Activated naive CD8-positive, alpha-beta T cell treated with anti-CD3 and anti-CD28 coated beads, Interleukin-2, amount 50 U/mL, for 16 hours (primary cell): ENCODE results near the gene FA2H.
"Not testable (repeated sequence)": the region's sequence is repeated elsewhere in the genome, so short reads cannot be mapped to it uniquely, and the experiment has no call there.

Experiments used
- DNase-seq: peaks from one replicate; pipeline ENCODE4 v3.0.0-alpha.2; 2020; ENCODE audit warnings: low read depth, low spot score

Gene FA2H

DNA sequence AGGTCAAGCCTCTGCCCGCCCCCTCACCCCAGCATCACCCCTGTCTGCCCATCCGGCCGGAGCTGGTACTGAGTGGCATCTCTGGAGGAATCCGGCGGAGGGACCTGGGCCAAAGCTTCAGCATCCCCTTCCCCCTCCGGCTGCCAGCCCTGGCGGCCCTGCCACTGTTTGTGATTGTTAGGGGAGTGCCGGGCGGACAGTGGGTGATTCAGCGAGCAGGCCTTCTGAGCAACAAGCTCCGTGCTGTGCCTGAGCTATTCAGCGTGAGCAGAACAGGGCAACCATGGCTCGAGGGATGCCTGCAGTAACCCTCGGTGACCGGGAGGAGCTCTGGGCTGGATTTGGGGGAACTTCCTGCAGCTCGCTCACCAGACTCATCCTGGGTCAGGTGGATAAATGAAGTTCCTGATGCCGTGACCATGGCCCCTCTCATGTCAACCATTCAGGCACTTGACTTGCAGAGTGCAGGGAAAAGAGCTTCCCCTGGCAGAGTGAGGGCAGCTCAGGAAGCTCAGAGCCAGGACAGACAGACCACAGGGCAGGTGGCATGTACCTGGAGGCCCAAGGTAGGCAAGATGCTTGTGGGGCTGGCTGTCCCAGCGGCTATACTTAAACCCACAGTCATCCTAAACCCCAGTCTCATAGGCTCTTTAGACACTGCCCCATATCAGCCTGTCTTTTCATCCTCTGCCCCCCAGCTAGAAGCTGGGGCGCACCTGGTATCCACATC is 49.6 kb downstream of the FA2H start:
- no peak for DNase-seq

DNA sequence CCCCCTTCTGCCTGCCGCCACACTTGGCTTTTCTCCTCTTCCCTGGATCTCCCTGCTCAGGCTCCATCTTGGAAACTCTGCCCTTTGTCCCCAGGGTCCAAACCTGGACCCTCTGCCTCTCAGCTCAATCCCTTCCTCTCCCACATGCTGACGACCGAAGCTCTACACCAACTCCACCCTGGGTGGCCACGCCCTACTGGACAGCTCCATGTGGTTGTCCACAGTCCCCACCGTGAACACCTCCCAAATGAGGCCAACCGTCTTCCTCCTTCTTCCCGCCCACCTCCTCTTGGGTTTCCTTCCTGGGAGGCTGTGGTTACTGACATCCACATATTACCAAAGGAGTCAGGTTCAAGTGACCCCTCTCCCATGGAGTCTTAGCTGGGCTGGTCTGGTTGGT is 51.4 kb downstream of the FA2H start:
- no peak for DNase-seq

DNA sequence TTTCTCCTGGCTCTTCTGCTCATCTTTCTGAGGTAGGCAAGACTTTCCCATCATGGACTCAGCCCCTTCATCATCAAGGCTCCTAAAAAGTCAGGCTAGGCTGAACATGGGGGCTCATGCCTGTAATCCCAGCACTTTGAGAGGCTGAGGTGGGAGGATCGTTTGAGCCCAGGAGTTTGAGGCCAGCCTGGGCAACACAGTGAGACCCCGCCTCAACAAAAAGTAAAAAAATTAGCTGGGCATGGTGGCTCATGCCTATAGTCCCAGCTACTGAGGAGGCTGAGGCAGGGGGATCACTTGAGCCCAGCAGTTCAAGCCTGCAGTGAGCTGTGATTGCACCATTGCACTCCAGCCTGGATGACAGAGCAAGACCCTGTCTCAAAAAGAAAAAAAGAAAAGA is 52.5 kb downstream of the FA2H start:
- DNase-seq, result not testable (repeated sequence)

DNA sequence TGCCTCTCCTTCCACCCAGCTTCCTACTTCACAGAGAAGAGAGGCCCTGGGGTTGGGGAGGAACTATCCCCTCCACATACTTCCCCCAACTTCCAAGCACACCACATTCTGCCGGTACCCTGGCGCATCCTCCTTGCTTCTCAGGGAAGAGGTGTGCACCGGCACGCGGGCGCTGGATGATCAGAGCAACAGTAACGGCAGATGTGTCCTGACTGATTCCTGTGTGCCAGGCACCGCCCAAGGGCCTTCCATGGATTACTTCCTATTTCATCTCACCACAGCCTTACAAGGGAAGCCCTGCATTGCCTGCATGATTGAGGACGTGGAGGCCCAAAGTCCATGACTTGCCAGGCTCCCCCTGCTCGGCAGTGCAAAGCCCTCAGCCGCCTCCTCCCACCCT is 52.9 kb downstream of the FA2H start:
- DNase-seq, result no peak

DNA sequence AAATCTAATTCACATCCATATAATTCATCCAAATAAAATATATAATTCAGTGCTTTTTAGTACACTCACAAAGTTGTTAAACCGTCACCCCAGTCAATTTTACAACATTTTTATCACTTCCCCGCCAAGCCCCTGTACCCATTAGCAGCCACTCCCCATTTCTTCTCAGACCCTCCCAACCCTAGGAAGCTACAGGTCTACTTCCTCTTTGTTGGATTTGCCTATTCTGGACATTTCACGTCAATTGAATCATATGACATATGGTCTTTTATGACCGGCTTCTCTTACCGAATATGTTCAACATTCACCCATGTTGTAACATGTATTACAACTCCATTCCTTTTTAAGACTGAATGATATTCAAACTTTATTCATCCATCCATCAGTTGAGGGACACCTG is 54.0 kb downstream of the FA2H start:
- no peak for DNase-seq

DNA sequence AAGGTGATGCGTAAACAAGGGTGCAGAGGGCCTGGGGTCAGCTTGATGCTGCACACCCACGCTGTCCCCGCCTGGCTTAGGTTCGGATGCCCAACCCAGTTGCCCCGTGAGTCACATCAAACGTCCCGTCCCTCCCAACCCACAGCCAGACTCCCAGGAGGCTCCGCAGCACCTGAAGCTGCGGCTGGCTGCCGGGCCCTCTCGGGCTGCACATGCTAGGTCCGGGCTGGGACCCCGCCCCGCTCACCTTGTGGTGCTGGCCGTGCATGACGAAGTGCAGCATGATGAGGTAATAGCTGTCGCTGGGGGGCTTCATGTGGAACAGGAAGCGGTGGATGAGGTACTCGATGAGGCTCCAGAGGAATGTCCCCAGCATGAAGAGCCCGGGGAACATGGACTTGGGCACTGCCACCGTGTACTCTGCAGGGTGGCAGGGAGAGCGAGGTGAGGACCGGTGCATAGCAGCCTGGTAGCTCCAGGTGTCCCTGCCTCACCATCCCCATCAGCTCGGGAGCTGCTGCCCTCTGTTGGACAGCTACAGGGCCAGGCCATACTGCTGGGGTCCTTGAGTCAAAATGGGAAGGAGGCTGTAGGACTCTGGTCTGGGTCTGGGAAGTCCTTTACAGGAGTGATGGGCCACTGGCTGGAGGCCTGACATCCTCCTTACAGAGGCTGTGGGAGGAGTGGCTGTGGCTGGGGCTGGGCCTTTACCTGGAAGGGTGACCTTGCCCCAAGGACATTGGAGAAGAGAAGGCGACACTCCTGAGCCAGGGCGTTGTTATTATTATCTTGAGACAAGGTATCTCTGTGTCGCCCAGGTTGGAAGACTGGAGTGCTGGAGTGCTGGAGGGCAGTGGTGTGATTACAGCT is 55.6 kb downstream of the FA2H start:
- DNase-seq, result no peak

DNA sequence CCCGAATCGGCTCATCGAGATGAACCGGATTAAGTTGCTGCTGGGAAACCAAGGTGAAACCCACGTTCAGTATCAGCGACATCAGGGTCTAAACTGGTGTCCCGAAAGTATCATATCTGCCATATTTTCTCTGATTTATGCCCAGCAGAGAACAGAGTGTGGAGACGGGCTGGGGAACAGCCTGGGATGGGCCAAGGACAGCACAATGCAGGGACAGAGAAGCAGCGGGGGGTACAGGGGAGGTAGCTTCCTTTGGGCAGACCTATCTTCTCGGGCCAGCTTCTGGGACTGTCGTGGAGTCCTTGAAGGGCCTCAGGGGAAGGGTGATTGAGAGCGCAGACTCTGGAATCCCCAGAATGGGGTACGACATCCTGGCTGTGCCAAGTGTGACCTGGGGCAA is 56.5 kb downstream of the FA2H start:
- no peak for DNase-seq

DNA sequence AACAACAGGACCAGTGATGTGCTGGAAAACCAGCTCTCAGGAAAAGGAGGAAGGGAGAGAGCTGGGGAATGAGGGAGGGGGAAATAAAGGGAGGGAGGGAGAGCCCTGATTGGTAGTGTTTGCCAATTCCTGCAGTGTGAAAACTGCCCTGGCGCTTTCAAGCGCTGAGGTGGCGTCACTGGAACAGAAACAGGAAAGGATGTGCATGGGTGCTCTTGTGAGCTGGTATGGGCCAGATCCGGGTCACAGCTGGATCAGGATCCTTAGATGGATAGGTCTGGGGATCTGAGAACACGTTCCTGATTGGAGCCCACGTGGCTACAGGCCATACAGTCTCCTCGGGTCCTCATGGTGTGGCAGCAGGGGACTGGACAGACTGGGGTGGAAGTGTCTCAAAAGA is 57.3 kb downstream of the FA2H start:
- no peak for DNase-seq

DNA sequence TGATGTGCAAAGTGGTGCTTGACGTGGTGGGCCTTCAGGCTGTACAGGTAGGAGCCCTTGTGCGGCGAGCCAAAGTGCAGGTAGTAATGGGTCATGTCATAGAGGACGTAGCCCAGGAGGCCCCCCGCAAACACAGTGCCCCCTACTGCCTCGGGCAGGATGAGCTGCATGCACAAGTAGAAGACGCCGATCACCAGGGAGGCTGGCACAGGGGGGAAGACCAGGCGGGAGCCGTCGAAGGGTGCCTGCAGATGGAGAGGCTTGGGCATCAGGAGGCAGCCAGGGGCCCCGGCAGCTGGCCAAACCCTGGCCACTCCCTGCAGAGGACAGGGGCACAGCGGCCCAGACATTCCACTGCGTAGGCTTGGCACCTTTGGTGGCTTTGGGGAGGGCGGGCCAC is 58.3 kb downstream of the FA2H start:
- DNase-seq, result no peak

DNA sequence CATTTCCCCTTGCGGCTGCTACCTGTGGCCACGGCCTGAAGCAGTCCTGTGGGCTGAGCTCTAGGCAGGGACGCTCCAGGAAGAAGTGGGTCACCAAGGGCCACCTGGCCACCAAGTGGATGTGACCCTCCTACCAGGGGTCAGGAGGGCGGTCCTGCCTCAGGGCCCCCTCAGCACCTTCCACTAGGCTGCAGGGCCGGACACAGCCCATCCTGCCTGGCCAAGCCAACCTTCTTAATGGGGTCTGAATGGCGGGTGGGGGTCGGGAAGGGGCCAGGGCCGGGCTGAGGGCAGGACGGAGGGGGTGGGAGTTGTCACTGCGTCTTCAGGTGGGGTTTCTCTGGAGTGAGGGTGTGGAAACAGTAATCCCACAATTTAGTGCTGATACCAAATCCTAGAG is 60.7 kb downstream of the FA2H start:
- no peak for DNase-seq

DNA sequence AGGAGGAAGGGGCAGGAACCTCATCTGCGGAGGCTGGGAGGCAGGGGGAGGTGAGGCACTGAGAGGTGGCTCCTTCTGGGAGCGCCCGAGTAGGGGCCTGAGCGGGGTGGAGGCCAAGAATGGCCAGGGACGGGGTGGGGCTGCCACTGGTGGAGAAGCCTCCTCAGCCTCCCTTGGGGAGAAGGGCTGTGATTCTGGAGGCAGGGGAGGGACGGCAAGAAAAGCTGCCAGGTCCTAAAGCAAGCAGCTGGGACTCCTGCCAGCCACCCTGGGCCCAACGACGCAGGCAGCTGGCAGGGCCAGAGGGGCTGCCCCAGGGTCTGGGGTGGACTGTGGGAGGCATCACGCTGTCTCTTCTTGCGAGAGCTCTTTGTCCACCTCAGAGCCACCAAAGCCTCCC is 61.3 kb downstream of the FA2H start:
- no peak for DNase-seq

DNA sequence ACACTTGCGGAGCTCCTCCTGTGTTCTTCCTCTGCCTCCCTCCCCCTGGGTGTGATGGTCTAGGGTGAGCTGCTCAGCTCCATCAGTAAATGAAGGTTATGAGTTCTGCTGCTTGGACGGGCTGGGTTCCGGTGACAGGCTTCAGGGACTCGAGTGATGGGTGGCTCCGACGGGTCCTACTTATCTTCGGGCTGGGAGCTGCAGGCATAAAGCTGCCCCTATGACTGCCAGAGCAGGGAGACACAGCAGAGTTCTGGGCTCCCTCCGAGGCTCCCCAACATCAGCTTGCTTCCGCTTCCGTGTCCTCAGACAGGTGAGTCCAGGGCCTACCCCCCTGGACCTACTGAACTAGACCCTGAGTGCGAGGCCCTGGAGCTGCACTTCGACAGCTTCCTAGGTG is 62.7 kb downstream of the FA2H start:
- DNase-seq, result no peak

DNA sequence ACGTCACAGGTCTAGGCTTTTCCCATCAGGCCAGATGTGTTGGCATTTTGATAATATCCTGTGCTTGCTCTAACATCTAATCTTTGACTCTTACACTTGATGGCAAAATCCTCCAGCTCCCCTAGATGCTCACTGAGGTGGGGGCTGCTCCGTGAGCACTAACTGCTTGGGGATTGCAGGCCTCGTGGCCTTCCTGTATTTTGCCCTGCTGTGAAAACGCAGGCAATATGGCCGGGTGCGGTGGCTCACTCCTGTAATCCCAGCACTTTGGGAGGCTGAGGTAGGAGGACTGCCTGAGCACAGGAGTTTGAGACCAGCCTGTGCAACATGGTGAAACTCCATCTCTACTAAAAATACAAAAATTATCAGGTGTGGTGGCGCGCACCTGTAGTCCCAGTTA is 64.2 kb downstream of the FA2H start:
- DNase-seq, result no peak

DNA sequence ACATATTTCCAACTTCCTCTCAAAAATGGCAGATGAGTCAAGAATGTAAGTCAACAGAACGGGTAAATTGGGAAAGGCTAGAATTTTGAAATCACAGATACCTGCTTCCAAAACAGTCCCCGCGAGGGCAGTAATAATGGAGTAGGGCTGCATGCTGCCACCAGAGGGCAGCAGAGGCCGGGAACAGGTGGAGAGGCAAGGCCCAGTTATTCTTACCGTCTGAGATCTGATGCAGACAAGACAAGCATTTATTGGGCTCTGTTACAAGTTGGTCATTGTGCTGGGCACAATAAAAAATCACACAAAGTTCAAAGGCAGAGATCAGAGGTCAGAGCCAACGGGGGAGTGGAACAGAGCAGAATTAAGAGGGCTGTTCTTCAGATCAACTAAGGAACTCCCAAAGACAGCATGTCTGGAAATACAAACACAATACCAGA is 65.2 kb downstream of the FA2H start:
- DNase-seq, result peak; percentile 62

DNA sequence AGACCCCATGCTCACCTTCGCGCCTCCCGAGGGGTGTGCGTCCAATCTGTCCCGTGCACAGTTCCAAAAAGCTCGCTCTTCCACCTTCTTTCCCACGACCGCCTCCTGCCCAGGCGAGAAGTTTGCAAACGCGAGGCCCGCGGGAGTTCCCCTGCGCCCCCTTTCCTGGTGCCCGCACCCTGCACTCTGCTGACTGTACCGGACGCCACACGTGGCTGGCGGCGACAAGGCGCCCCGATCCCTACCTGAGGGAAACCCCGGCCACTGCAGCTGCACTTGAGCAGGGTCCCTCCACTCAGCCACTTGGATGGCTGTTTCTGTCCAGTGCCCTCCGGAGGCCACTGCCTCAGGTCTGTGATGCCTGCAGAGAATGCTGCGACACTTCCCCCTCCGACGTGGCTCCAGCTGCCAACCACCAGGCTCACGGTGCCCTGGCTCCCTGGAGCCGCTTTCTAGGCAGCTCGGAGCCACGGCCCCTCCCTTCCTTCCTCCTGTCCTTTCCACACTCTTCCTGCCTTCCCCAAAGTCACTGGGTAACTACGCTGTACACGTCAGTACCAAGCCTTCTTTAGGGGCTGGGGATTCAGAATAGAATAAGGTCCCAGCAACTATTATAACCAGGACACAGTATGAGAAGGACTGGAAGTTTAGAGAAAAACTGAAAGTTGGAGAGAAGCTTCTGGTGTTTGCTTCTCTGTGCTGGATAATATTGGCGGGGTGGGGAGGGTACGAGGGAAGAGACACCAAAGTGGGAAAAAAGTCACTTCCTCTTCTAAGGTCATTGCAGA is 74.0 kb downstream of the FA2H start, which contains the start of gene MLKL:
MLKL (minus strand) TSS at position 425 of the 788 bp plus-strand sequence. CDS start 5,105 bp downstream, outside the sequence.
- DNase-seq, result peak; percentile 21

DNA sequence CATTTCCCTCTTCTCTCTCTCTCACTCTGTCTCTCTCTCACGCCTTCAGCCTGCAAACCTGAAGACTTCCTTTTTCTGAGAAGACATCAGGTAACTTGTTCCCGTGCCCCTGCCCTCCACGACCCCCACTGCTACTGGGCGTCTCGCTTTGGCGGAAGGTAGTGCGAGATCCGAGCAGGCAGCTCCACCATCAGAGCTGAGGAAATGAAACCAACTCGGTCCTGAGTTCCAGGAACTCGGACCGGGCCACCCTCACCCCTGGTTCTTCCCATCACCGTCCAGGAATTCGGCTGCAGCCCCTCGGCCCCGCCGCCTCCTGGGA is 74.5 kb downstream of the FA2H start:
- DNase-seq, result no peak

DNA sequence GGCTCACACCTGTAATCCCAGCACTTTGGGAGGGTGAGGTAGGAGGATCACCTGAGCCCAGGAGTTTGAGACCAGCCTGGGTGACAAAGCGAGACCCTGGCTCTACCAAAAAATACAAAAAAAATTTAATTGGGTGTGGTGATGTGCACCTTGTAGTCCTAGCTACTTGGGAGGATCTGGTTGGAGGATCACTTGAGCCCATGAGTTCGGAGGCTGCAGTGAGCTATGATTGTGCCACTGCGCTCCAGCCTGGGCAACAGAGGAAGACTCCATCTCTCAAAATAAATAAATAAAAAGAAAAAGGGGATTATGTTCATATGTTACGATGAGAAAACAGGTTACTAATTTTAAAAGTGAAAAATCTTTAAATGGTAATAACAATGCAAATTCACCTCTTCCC is 75.0 kb downstream of the FA2H start:
- DNase-seq, result no peak

DNA sequence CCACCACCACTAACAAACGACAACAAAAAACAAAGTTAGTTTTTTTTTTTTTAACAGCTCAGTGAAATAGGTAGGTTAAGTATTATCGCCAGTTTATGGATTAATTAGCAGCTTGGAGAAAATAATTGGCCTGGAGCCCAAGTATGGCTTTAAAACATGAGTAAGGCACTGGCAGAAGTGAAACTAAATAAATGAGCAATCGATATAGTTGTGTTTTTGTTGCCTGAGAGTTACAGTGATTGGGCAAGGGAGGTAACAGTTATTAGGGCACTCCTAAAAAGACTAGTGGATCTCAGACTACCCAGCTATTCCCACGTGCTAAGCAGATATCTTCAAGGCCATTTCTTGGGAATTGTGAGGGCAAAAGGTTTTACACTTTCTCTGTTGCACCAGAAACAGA is 76.4 kb downstream of the FA2H start:
- no peak for DNase-seq

DNA sequence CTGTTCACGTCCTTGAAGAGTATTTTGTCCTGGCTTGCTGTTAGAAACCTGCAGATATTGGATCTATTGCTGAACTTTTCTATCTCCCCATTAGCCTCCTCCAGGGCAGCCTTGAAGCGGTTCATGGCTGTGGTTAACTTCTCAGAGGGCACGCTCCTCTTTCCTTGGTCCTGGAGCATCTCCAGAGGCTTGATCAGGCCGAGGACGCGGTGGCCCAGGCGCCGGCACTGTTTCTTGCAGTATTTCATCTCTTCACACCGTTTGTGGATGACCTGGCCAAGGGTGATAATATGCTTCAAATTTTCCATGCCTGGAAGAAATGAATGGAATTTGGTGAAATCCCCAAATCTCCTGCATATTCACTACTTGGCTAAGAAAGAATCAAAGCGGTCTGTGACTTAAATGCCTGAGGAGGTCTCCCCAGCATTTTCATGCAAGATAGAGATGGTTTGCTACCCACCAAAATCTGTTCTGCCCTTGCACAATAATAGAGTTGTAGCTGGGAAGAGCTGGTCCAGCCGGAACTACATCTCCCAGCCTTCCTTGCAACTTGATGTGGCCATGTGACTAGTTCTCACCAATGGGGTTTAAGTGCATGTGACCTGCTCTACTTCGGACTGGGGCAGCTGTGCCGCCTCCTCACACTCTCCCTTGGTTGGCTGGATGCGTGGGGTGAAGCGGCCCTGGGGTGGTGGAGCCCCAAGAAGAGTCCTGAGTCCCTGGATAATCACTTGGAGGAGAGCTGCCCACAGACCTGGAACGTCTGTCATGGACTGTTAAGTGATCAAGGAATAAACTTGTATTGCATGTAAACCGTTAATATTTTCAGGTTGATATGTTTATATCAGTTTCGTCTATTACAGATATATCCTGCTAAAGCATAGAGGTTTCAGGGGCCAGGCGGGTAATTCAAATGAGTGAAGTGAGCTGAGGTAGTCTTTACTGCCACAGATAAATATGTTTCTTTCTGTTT is 78.9 kb downstream of the FA2H start:
- no peak for DNase-seq

DNA sequence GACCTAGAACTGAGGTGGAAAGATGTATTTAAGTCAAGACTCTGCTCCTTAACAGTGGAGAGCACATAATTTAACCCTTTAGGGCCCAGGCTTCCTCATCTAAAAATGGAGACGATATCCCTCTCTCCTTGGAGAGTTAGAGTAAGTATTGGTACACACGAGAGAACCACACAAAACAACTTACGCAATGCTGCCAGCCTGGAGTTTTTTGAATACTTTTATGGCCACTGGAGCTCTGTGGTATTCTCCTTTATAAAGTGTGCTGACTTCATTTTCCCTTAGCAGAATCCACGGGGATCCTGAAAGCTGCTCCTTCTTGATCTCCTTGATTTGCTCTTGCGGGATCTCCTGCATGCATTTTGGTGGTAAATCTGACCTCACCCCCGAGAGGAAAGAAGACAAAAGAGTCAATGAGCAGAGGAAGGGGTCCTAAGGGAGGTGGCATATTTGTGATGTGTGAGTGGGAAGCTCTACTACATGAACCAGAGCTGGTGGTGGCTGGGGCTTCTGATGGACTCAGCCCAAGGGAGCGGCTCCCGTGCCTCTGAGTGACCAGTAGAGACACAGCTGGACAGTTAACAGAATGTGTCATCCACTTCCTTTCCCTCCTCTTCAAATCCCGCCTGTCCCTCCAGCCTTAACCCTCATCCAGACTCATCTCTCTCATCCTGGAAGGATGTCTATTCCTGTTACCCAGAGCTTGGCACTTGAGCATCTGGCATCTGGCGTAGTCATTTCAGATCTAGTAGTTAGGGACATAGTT is 83.3 kb downstream of the FA2H start:
- no peak for DNase-seq
